Middle frontal gyrus (tissue), 1 donor: ENCODE results near the gene TP73.

ENCODE experiments used
- DNase-seq: peaks from one replicate; pipeline ENCODE4 v3.0.0-alpha.2; 2015; ENCODE audit warnings: low spot score; ENCODE audit errors: extremely low spot score

TP73 gene

DNA sequence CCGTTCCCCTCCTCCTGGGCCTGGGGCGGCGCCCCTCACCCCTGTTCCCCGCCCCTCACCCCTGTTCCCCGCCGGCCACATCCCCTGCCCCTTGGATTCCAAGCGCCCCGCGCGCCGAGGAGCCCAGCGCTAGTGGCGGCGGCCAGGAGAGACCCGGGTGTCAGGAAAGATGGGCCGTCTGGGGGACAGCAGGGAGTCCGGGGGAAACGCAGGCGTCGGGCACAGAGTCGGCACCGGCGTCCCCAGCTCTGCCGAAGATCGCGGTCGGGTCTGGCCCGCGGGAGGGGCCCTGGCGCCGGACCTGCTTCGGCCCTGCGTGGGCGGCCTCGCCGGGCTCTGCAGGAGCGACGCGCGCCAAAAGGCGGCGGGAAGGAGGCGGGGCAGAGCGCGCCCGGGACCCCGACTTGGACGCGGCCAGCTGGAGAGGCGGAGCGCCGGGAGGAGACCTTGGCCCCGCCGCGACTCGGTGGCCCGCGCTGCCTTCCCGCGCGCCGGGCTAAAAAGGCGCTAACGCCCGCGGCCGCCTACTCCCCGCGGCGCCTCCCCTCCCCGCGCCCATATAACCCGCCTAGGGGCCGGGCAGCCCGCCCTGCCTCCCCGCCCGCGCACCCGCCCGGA is at the start of gene TP73:
TP73 (plus strand) TSS at position 587 of the 618 bp plus-strand sequence. CDS start 29,850 bp downstream, outside the sequence.
- DNase-seq, result no peak

GRCh38 chr1:3603156-3603555 is 49.2 kb upstream of the TP73 start:
- DNase-seq, result no peak

GRCh38 chr1:3603571-3604467 is 48.5 kb upstream of the TP73 start:
- DNase-seq, result no peak

GRCh38 chr1:3604468-3604974 is 47.8 kb upstream of the TP73 start:
- no peak for DNase-seq

- DNase-seq, result no peak
These were observed 47.1 kb upstream of the TP73 start for GRCh38 chr1:3604997-3605823.

- DNase-seq, result no peak
These were observed 45.3 kb upstream of the TP73 start for GRCh38 chr1:3606779-3607702.

DNA sequence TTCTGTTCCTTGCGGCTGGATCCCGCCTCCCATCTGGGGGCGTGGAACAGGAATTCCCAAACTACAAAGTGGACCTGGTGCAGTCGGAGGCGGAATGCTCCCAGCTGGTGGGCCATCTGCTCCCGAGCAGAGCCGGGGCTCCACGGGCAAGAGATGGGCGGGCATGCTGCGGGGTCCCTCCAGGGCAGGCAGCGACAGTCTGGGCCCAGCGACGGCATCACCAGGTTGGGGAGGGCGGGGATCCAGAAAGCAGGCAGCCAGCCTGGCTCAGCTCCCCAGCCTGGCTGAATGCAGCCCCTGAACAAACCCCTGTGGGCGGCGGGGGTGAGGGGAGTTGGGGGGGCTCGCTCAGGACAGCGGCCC is 44.6 kb upstream of the TP73 start:
- DNase-seq, result no peak

DNA sequence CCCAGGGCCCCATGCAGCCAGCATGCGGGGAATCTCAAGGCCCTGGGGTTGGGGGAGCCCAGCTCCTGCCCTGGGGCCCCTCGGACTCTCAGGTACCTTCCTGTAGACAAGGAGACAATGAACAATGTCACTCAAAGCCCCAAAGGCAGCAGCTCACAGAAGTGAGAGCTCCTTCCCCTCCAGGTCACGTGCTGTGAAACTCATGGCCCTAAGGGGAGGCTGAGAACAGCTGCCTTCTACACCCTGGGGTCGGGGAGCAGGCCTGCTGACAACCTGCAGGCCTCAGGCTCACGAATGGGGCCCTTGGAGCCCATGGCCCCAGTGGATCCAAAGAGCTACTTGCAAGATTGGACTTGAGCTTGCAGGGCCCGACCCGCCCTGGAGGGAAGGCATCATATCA is 44.2 kb upstream of the TP73 start:
- DNase-seq, result no peak

DNA sequence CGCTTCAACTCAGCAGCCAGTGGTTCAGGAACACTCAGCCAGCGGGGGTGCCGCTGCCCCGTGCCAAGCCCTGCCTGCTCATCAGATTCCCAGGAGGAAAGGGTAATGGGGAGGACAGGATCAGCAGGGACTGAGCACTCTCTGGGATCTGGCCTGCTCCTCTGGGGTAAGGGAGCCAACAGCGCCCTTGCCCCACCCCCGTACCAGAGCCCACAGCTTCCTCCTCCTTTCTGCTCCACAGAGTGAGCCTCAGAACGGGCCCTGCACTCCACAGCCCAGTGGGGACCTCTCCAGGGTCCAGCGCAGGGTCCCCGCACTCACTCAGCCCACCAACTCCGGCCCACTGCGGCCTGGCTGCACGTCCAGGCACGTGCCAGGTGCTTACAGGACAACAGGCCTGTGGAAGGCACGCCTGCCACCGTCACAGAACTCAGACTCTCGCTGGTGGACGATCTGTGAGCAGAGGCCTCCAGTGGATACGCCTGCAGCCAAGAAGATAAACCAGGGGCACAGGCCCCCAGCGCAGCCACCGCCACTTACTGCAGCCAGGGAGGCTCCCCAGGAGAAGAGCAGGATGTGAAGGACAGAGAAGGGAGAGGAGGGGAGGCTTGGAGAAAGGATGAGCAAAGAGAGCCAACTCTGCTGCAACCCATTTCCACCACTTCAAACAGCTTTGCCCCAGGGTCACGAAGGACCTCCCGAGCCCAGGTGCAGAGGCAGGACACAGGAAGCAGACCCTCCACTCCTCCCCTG is 43.1 kb upstream of the TP73 start:
- no peak for DNase-seq

DNA sequence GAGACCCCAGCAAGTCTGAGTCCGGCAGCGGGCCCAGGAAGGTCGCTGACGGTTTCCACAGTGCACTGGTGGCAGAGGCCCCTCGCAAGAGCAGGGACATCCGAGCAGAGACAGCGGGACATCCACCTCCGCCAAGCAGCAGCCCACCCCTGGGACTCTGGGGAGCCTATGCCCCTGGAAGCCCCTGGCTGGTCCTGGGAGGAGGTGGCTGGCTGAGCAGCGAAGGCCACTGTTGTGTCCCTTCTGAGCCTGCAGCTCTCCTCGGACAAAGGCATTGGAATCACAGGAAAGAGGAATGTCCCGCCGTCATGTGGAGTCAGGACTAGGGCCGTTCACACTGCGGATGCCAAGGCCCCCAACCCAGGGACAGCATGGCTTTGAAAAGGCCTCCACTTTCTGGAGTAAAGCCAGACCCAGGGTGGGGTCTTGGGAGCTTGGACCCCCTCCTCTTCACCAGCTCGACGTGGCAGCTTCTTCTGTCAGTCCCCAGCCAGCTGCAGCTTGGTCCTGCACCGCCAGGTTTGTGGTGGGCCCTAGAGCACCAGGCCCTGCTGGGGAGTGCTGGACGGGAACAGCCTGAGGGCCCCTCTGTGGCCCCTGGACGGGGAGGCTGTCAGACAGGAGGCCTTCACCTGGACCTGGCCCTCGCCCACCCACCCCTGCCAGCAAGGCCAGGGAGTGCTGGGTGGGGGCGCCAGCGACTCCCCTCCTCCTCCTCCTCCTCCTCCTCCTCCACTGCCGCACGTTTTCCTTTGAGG is 42.4 kb upstream of the TP73 start:
- DNase-seq, result no peak

DNA sequence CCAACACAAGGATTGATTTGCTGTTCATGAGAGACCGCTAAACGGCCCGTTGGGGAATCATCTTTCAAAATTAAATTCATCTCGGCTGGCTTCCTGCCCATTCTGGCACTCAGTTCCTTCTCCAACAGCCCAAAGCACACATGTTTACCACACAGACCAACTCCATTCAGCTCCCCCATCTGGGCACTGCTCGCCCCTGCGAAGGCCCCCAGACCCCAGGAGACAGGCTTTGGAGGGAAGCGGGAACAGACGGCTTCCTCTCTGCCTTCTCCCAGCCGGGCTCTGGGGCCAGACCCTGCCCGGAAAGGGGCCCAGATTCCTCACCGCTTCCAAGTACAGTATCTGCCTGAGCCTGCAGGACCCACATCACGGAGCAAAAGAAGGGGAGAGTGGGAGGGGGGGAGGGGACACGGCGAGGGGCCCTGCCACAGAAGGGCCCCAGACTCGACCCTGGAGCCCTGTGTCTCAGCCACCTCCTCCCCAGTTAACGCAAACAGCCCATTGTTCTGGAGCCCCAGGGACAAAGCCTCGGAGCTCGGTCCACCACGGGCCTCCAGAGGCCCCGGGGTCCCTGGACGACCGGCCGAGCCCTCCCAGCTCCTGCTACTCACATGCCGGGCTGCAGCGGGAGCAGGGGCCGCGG is 41.7 kb upstream of the TP73 start:
- DNase-seq, result no peak

DNA sequence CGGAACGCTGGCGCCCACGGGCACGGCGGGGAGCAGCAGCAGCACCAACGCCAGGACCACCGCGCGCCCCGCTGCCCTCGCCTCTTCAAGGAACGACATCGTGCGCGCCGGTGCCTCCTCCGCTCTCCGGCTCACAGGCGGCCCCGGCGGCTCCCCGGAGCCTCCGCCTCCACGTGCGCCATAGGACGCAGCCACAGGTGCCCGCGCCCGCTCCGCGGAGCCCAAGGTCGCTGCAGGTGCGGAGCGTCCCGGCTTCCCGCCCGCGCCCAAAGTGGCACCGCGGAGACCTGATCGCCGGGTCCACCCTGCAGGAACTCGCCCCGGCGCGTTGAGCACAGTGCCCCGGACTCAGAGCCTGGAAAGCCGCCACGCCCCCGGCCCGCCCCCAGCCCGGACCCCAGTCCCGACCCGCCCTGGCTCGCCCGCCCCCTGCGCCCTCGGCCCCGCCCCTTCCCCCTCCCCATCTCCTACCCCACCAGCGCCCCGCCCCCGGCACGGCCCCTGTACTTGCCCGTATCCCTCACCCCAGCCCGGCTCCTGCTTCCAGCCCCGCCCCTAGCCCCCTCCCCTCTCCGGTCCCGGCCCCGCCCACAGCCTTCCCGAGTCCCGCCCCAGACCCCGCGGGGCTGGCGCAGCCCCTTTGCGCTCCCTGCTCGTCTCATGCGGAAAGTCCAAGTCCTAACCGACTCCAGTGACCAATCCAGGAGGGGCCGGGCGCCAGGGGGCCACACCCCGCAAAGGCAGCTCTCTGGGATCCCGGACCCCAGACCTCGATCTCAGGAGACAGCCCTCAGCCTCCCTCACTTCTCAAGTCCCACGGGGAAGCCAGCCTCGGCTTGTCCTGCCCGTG is 40.9 kb upstream of the TP73 start, which contains the start of gene MEGF6:
MEGF6 (minus strand) TSS at position 339 of the 850 bp plus-strand sequence; CDS start at position 99, 240 bp downstream.
- no peak for DNase-seq

DNA sequence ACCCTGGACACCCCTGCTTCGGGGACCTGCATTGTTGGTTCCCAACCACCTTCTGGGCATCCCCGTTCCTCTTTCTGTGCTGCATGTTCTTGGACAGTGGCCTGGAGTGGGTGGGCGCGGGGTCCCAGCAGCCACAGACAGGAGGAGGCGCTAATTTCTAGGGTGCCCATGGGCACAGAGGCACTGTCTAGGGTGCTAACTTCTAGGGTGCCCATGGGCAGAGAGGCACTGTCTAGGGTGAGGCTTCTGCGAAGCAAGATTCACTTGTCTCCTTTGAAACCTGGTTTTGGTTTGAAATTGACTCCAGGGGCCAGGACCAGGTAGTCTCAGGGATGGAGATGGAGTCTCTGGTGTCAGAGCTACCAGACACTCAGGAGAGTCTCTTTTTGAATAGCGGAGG is 40.2 kb upstream of the TP73 start:
- DNase-seq, result no peak

GRCh38 chr1:3614755-3615742 is 37.3 kb upstream of the TP73 start:
- no peak for DNase-seq

DNA sequence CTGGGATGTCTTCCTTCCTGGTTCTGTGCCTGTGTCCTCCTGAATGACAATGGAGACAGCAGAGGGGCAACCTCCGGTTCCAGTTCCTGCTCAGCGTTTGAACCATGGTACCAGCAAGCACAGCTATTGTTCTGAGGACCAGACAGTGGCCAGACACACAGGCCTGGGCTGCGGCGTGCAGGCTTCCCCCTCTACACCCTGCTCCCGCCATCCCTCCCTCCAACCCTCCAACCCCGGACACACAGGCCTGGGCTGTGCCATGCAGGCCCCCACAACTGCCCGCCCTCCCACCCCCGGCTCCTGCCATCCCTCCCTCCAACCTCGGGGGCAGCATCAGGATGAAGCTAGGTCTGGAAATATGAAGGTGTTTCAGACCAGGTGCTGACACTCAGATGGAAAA is 35.5 kb upstream of the TP73 start:
- no peak for DNase-seq

GRCh38 chr1:3617806-3618345 is 34.4 kb upstream of the TP73 start:
- DNase-seq, result no peak
